GM12878 (cell line): Measurements from ENCODE around the gene C9.

ENCODE experiments used
- BCL11A ChIP-seq: IDR thresholded peaks from 2 replicates; pipeline ENCODE4 v1.6.1; 2011; ENCODE audit warnings: low read depth, low read length
- BHLHE40 ChIP-seq, 2 experiments: fragments of 450-650 bp in 1 of 2; IDR thresholded peaks; 2 replicates each; pipeline ENCODE4 v1.6.1; 2011 to 2017; ENCODE audit warnings: low read depth in 2 of 2, borderline replicate concordance in 1 of 2, improper control_type of control experiment in 1 of 2, low read length in 1 of 2, mild to moderate bottlenecking in 1 of 2
- CBFB ChIP-seq: IDR thresholded peaks from 2 replicates; pipeline ENCODE4 v1.6.1; 2016; ENCODE audit warnings: antibody characterized with exemption, low read depth
- CEBPB ChIP-seq, 2 experiments: fragments of 150-350 bp in 1 of 2; IDR thresholded peaks; 2 replicates each; pipeline ENCODE4 v1.6.1; 2012 to 2014; ENCODE audit warnings: low read depth in 2 of 2, low read length in 2 of 2, borderline replicate concordance in 1 of 2, inconsistent platforms in 1 of 2
- FOXM1 ChIP-seq: IDR thresholded peaks from 2 replicates; pipeline ENCODE4 v1.6.1; 2012; ENCODE audit warnings: low read depth, mild to moderate bottlenecking, inconsistent platforms, low read length, moderate library complexity
- SIN3A ChIP-seq: IDR thresholded peaks from 2 replicates; pipeline ENCODE4 v1.6.1; 2012; ENCODE audit warnings: low read depth, low read length, improper control_type of control experiment
- SMC3 ChIP-seq: IDR thresholded peaks from 2 replicates; pipeline ENCODE4 v1.6.1; 2011; ENCODE audit warnings: low read length, improper control_type of control experiment, borderline replicate concordance
- YY1 ChIP-seq: IDR thresholded peaks from 2 replicates; pipeline ENCODE4 v1.6.1; 2011; ENCODE audit warnings: low read depth, mild to moderate bottlenecking, low read length
- ZNF274 ChIP-seq: IDR thresholded peaks from one replicate; pipeline ENCODE4 v1.8.0; 2011; ENCODE audit not compliant: insufficient read length, insufficient read depth
- ZNF622 ChIP-seq: fragments of 450-650 bp; IDR thresholded peaks from 2 replicates; pipeline ENCODE4 v1.6.1; 2017; ENCODE audit warnings: mild to moderate bottlenecking, inconsistent platforms
- TF ChIP-seq, protein P1 (sequence below), 3 experiments: IDR thresholded peaks in 2 of 3; conservative IDR thresholded peaks in 1 of 3; 2 replicates each; pipeline ENCODE4 v1.5.1; 2011; ENCODE audit warnings: low read depth in 3 of 3, low read length in 3 of 3, mild to moderate bottlenecking in 3 of 3, control low read depth in 2 of 3, moderate library complexity in 2 of 3, inconsistent platforms in 1 of 3, mixed read lengths in 1 of 3; ENCODE audit not compliant: control insufficient read depth in 2 of 3, insufficient read depth in 1 of 3; ENCODE audit errors: extremely low read depth in 1 of 3
- TF ChIP-seq, protein P2 (sequence below): IDR thresholded peaks from 2 replicates; pipeline ENCODE4 v1.6.1; 2012; ENCODE audit warnings: mild to moderate bottlenecking, low read depth, low read length
- TF ChIP-seq, protein P3 (sequence below): IDR thresholded peaks from 2 replicates; pipeline ENCODE4 v1.6.1; 2012; ENCODE audit warnings: low read depth, low read length, improper control_type of control experiment
- TF ChIP-seq, protein P4 (sequence below): fragments of 450-650 bp; IDR thresholded peaks from 2 replicates; pipeline ENCODE4 v1.6.1; 2017; ENCODE audit warnings: mild to moderate bottlenecking

GRCh38 chr5:39373791-39374190 is 9.5 kb upstream of the C9 start:
- TF ChIP-seq, protein P1, sequence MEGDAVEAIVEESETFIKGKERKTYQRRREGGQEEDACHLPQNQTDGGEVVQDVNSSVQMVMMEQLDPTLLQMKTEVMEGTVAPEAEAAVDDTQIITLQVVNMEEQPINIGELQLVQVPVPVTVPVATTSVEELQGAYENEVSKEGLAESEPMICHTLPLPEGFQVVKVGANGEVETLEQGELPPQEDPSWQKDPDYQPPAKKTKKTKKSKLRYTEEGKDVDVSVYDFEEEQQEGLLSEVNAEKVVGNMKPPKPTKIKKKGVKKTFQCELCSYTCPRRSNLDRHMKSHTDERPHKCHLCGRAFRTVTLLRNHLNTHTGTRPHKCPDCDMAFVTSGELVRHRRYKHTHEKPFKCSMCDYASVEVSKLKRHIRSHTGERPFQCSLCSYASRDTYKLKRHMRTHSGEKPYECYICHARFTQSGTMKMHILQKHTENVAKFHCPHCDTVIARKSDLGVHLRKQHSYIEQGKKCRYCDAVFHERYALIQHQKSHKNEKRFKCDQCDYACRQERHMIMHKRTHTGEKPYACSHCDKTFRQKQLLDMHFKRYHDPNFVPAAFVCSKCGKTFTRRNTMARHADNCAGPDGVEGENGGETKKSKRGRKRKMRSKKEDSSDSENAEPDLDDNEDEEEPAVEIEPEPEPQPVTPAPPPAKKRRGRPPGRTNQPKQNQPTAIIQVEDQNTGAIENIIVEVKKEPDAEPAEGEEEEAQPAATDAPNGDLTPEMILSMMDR (IDR thresholded peaks at IDR 0.05 in 2 of 3, conservative IDR thresholded peaks at IDR 0.05 in 1 of 3; ENCODE audit: control insufficient read depth in 2 of 3, extremely low read depth in 1 of 3, insufficient read depth in 1 of 3, low read depth in 3 of 3, low read length in 3 of 3) = no peak
- TF ChIP-seq, protein P2, sequence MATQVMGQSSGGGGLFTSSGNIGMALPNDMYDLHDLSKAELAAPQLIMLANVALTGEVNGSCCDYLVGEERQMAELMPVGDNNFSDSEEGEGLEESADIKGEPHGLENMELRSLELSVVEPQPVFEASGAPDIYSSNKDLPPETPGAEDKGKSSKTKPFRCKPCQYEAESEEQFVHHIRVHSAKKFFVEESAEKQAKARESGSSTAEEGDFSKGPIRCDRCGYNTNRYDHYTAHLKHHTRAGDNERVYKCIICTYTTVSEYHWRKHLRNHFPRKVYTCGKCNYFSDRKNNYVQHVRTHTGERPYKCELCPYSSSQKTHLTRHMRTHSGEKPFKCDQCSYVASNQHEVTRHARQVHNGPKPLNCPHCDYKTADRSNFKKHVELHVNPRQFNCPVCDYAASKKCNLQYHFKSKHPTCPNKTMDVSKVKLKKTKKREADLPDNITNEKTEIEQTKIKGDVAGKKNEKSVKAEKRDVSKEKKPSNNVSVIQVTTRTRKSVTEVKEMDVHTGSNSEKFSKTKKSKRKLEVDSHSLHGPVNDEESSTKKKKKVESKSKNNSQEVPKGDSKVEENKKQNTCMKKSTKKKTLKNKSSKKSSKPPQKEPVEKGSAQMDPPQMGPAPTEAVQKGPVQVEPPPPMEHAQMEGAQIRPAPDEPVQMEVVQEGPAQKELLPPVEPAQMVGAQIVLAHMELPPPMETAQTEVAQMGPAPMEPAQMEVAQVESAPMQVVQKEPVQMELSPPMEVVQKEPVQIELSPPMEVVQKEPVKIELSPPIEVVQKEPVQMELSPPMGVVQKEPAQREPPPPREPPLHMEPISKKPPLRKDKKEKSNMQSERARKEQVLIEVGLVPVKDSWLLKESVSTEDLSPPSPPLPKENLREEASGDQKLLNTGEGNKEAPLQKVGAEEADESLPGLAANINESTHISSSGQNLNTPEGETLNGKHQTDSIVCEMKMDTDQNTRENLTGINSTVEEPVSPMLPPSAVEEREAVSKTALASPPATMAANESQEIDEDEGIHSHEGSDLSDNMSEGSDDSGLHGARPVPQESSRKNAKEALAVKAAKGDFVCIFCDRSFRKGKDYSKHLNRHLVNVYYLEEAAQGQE = no peak
- no peak for TF ChIP-seq BHLHE40 (IDR thresholded peaks at IDR 0.05; ENCODE audit: borderline replicate concordance in 1 of 2, low read depth in 2 of 2, low read length in 1 of 2)
- no peak for TF ChIP-seq FOXM1
- TF ChIP-seq ZNF622 = no peak
- no peak for TF ChIP-seq BCL11A
- TF ChIP-seq, protein P3, sequence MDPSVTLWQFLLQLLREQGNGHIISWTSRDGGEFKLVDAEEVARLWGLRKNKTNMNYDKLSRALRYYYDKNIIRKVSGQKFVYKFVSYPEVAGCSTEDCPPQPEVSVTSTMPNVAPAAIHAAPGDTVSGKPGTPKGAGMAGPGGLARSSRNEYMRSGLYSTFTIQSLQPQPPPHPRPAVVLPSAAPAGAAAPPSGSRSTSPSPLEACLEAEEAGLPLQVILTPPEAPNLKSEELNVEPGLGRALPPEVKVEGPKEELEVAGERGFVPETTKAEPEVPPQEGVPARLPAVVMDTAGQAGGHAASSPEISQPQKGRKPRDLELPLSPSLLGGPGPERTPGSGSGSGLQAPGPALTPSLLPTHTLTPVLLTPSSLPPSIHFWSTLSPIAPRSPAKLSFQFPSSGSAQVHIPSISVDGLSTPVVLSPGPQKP = no peak
- no peak for TF ChIP-seq CEBPB (IDR thresholded peaks at IDR 0.05; ENCODE audit: borderline replicate concordance in 1 of 2, low read depth in 2 of 2, low read length in 2 of 2)
- no peak for TF ChIP-seq ZNF274
- TF ChIP-seq YY1 = no peak
- TF ChIP-seq SMC3 = no peak
- TF ChIP-seq, protein P4, sequence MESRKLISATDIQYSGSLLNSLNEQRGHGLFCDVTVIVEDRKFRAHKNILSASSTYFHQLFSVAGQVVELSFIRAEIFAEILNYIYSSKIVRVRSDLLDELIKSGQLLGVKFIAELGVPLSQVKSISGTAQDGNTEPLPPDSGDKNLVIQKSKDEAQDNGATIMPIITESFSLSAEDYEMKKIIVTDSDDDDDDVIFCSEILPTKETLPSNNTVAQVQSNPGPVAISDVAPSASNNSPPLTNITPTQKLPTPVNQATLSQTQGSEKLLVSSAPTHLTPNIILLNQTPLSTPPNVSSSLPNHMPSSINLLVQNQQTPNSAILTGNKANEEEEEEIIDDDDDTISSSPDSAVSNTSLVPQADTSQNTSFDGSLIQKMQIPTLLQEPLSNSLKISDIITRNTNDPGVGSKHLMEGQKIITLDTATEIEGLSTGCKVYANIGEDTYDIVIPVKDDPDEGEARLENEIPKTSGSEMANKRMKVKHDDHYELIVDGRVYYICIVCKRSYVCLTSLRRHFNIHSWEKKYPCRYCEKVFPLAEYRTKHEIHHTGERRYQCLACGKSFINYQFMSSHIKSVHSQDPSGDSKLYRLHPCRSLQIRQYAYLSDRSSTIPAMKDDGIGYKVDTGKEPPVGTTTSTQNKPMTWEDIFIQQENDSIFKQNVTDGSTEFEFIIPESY = no peak
- no peak for TF ChIP-seq SIN3A
- no peak for TF ChIP-seq CBFB
